ENCODE data around the gene FRA10AC1.

The FRA10AC1 gene

DNA sequence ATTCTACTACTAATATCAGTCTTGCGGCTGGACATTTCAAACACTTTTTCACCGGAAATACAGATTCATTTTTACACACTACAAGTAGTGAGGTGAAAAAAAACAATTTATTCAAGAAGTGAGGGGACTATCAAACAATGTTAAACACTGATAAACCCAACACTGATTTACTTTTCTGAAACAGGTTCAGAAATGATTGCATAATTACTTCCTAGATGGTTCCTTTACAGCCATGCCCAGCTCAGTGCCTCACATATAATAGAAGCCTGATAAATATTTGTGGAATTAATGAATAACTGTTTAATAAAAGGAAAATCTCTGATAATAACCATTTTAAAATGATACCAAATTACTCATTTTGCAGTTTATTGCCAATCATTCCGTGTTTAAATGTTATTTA, 34.6 kb downstream of the FRA10AC1 start:
- FAIRE-seq (no peak), DNase-seq (ENCODE audit: insufficient read length, low spot score) (no peak)
- TF ChIP-seq, protein P1, sequence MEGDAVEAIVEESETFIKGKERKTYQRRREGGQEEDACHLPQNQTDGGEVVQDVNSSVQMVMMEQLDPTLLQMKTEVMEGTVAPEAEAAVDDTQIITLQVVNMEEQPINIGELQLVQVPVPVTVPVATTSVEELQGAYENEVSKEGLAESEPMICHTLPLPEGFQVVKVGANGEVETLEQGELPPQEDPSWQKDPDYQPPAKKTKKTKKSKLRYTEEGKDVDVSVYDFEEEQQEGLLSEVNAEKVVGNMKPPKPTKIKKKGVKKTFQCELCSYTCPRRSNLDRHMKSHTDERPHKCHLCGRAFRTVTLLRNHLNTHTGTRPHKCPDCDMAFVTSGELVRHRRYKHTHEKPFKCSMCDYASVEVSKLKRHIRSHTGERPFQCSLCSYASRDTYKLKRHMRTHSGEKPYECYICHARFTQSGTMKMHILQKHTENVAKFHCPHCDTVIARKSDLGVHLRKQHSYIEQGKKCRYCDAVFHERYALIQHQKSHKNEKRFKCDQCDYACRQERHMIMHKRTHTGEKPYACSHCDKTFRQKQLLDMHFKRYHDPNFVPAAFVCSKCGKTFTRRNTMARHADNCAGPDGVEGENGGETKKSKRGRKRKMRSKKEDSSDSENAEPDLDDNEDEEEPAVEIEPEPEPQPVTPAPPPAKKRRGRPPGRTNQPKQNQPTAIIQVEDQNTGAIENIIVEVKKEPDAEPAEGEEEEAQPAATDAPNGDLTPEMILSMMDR (IDR thresholded peaks at IDR 0.05; ENCODE audit: insufficient read depth, missing control alignments): no peak

DNA sequence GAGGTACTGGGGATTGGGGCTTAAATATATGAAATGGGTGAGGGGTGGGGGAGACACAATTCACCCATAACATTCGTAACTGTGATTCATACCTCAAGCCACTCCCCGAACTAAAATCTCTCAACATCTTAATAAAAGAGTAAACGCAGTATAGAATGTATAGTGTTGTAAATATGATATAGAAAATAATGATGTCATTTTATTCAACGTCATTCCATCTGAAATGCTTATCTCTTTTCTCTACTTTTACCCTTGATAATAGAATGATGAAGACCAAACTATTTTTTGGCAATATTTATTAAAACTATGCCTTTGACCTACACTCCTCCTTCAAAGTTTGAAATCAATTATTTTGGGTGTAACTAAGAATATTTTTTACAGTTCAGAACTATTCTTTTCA, 36.4 kb downstream of the FRA10AC1 start:
- TF ChIP-seq, protein P1 (IDR thresholded peaks at IDR 0.05; ENCODE audit: insufficient read depth, missing control alignments): no peak
- FAIRE-seq: no peak
- no peak for DNase-seq (ENCODE audit: insufficient read length, low spot score)

DNA sequence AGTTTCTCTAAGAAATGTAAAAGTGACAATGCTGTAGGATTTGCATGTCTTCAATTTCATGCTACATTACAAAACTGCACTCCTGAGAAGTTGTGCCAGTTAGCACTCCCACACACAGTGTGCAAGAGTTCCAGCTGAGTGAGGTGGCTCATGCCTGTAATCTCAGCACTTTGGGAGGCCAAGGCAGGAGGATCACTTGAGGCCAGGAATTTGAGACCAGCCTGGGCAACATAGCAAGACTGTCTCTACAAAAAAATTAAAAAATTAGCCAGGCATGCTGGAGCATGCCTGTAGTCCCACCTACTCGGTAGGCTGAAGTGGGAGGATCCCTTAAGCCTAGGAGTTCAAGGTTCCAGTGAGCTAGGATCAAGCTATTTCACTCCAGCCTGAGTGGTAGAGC, 44.6 kb downstream of the FRA10AC1 start:
- TF ChIP-seq, protein P1 (IDR thresholded peaks at IDR 0.05; ENCODE audit: insufficient read depth, missing control alignments): no peak
- DNase-seq (ENCODE audit: insufficient read length, low spot score) (no peak), FAIRE-seq (no peak)

DNA sequence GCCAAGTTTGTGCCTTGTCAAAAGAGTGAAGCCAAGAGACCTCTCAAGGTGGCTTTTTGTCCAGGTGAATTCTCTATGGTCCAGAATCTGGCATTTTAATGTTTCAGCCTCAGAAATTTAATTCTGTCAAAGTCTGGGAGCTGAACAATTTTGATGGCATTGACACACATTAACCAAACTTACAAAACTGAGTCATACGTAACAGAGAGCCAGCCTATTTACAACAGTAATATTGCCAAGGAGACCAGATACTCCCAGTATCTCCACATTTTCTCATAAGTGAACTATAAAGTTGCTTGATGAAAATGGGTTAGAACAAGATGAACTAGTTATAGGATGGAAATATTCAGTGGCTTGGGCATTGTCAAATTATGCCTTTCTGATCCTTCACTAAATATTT, 46.2 kb downstream of the FRA10AC1 start:
- FAIRE-seq (no peak), DNase-seq (ENCODE audit: insufficient read length, low spot score) (no peak)
- TF ChIP-seq, protein P1 (IDR thresholded peaks at IDR 0.05; ENCODE audit: insufficient read depth, missing control alignments): no peak

DNA sequence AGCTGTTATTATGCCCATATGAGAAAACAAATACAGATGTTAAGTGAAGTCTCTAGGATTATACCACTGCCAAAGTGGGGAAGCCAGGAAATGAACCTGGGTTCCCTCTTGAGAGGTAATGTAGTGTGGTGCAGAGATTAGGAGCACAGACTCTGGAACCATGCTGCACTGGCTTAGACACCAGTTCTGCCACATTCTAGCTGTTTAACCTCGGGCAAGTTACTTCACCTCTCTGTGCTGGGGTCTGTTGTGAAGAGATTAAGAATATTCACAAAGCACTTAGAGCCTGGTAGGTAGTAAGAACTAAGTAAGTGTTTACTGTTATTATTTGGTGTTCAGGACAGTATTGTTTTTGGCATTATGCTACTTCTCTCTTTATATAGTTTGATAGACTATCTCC, 48.2 kb downstream of the FRA10AC1 start:
- DNase-seq (ENCODE audit: insufficient read length, low spot score): no peak
- FAIRE-seq: no peak
- TF ChIP-seq, protein P1 (IDR thresholded peaks at IDR 0.05; ENCODE audit: insufficient read depth, missing control alignments): no peak

DNA sequence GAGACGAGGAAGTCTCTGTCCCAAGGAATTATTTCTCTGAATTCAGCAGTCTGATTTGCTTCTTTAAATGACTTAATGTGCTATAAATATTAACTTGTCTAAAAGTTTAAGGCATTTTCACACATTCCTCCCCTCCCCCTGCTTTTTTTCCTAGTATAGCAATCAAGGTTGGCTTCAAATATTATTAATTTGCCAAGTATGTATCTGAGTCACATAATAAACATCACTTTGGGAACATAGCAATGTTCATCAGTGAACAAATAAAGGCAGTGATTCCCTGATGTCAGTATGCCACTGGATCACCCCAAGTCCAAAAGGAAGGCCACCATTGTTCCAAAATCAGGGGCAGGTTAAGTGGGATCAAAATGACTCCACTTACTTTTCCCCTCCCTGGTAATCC, 49.5 kb downstream of the FRA10AC1 start:
- DNase-seq (ENCODE audit: insufficient read length, low spot score) (no peak), FAIRE-seq (no peak)
- TF ChIP-seq, protein P1 (IDR thresholded peaks at IDR 0.05; ENCODE audit: insufficient read depth, missing control alignments): no peak

DNA sequence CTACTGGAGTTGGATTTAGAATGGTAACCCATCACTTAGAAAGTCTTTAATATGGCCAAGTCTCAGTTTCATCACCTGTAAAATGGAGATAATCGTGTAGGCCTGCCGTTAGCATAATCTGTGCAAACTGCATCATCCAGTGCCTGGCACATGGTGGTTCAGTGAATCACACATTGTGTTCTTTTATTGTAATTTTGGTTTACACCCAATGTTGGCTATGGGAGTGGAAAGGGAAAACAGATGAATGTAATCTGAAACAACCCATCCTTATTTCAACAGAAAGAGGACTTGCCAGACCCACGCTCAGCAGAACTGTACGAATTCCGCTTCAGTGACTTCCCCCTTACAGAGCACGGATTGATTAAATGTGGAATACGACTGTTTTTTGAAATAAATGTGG, 62.6 kb downstream of the FRA10AC1 start:
- TF ChIP-seq, protein P1 (IDR thresholded peaks at IDR 0.05; ENCODE audit: insufficient read depth, missing control alignments): no peak
- DNase-seq (ENCODE audit: insufficient read length, low spot score) (no peak), FAIRE-seq (no peak)

Data from D721Med (cell line).